NB4 (cell line): ENCODE data around the gene COA1.

ENCODE experiments used
- DNase-seq: peaks from one replicate; pipeline ENCODE4 v3.0.0; 2010; ENCODE audit warnings: low read depth
- H3K4me3 ChIP-seq: one replicate; pipeline ENCODE4 v1.5.1; 2011; ENCODE audit warnings: mild to moderate bottlenecking, low read depth, low read length, moderate library complexity
- CTCF ChIP-seq: IDR thresholded peaks from one replicate; pipeline ENCODE4 v1.5.1; 2012; ENCODE audit warnings: low read depth, low read length
- MAX ChIP-seq: IDR thresholded peaks from 2 replicates; pipeline ENCODE4 v1.6.1; 2011; ENCODE audit warnings: low read depth, low read length
- MYC ChIP-seq: IDR thresholded peaks from 2 replicates; pipeline ENCODE4 v1.6.1; 2011; ENCODE audit warnings: low read depth, low read length
- POLR2A ChIP-seq: IDR thresholded peaks from 2 replicates; pipeline ENCODE4 v1.6.1; 2011; ENCODE audit warnings: mild to moderate bottlenecking; ENCODE audit not compliant: insufficient read length; ENCODE audit errors: extremely low read depth

COA1 gene

GRCh38 chr7:43612599-43613589, 116.4 kb downstream of the COA1 start:
- no peak for TF ChIP-seq MAX
- TF ChIP-seq POLR2A, result no peak
- no peak for TF ChIP-seq CTCF
- no peak overlapping the region for H3K4me3 ChIP-seq
- DNase-seq, result no peak

- no peak overlapping the region for H3K4me3 ChIP-seq
- no peak for DNase-seq
- TF ChIP-seq CTCF (no peak), POLR2A (no peak), MAX (no peak), MYC (no peak)
Measured at GRCh38 chr7:43612128-43612527, 117.2 kb downstream of the COA1 start.

- no peak for DNase-seq
- TF ChIP-seq MYC (no peak), POLR2A (no peak), CTCF (no peak), MAX (no peak)
- H3K4me3 ChIP-seq, result no peak overlapping the region
Measured at GRCh38 chr7:43609097-43609496, 120.2 kb downstream of the COA1 start.

GRCh38 chr7:43604251-43604650, 125.1 kb downstream of the COA1 start:
- TF ChIP-seq POLR2A (no peak), MAX (no peak), CTCF (no peak), MYC (no peak)
- no peak for DNase-seq
- H3K4me3 ChIP-seq, result no peak overlapping the region

- H3K4me3 ChIP-seq, result no peak overlapping the region
- no peak for DNase-seq
- TF ChIP-seq POLR2A, result no peak
- no peak for TF ChIP-seq MYC
- no peak for TF ChIP-seq CTCF
- TF ChIP-seq MAX, result no peak
Measured at GRCh38 chr7:43602256-43602655, 127.1 kb downstream of the COA1 start.
